ENCODE data around the gene ACE. TPM values are rescaled to one million over a fixed set of nuclear protein-coding genes. Genes with fewer than 3 reads are reported as not detected.

ACE gene
- total and polyA plus RNA-seq, 2 donors from 2014 or later: 4.3 to 12.9 TPM

- no peaks in the 10 kb centered on the region for H3K9me3 ChIP-seq (ENCODE audit: control insufficient read depth in 2 of 3, insufficient read depth in 1 of 3, low read length in 3 of 3)
- FAIRE-seq: no peak
- TF ChIP-seq CTCF (IDR thresholded peaks at IDR 0.05; ENCODE audit: borderline replicate concordance, extremely low read depth, insufficient read depth): no peak
- peaks cover 0 to 9% (median 0%) of the 10 kb centered on the region in 3 donors for H3K4me1 ChIP-seq (ENCODE audit: control insufficient read depth in 2 of 3, insufficient read depth in 2 of 3, low read depth in 1 of 3, low read length in 3 of 3)
- intact Hi-C loops (cut with DNase I): no loop called here
- H3K4me3 ChIP-seq (ENCODE audit: low read length in 3 of 3): no peak overlapping the region
- H3K9ac ChIP-seq (ENCODE audit: low read length in 3 of 3): no peak overlapping the region
- H3K27ac ChIP-seq (ENCODE audit: low read depth in 2 of 2, low read length in 2 of 2): no peak overlapping the region
- peak in 3 of 5 donors; percentile 45 to 59 (median 48) for DNase-seq
- H3K27me3 ChIP-seq (ENCODE audit: control insufficient read depth, insufficient read depth, low read length): no peaks in the 10 kb centered on the region
- no peaks in the 10 kb centered on the region for H3K36me3 ChIP-seq (ENCODE audit: control insufficient read depth in 2 of 3, insufficient read depth in 3 of 3, low read length in 3 of 3)
Observed at GRCh38 chr17:63450551-63450950, 26.3 kb upstream of the ACE start.

GRCh38 chr17:63451150-63451549 is 25.7 kb upstream of the ACE start:
- DNase-seq (peak in 1 of 5 donors; percentile 25), FAIRE-seq (no peak)
- TF ChIP-seq CTCF (IDR thresholded peaks at IDR 0.05; ENCODE audit: borderline replicate concordance, extremely low read depth, insufficient read depth): no peak
- peaks cover 0 to 9% (median 0%) of the 10 kb centered on the region in 3 donors for H3K4me1 ChIP-seq (ENCODE audit: control insufficient read depth in 2 of 3, insufficient read depth in 2 of 3, low read depth in 1 of 3, low read length in 3 of 3)
- H3K36me3 ChIP-seq (ENCODE audit: control insufficient read depth in 2 of 3, insufficient read depth in 3 of 3, low read length in 3 of 3): no peaks in the 10 kb centered on the region
- H3K9ac ChIP-seq (ENCODE audit: low read length in 3 of 3): no peak overlapping the region
- intact Hi-C loops (cut with DNase I): no loop called here
- H3K4me3 ChIP-seq (ENCODE audit: low read length in 3 of 3): no peak overlapping the region
- no peaks in the 10 kb centered on the region for H3K27me3 ChIP-seq (ENCODE audit: control insufficient read depth, insufficient read depth, low read length)
- no peak overlapping the region for H3K27ac ChIP-seq (ENCODE audit: low read depth in 2 of 2, low read length in 2 of 2)
- no peaks in the 10 kb centered on the region for H3K9me3 ChIP-seq (ENCODE audit: control insufficient read depth in 2 of 3, insufficient read depth in 1 of 3, low read length in 3 of 3)

GRCh38 chr17:63452046-63452961 is 24.6 kb upstream of the ACE start:
- H3K9me3 ChIP-seq (ENCODE audit: control insufficient read depth in 2 of 3, insufficient read depth in 1 of 3, low read length in 3 of 3): no peaks in the 10 kb centered on the region
- DNase-seq (peak in 1 of 5 donors; percentile 19), FAIRE-seq (no peak)
- no peak overlapping the region for H3K4me3 ChIP-seq (ENCODE audit: low read length in 3 of 3)
- H3K27ac ChIP-seq (ENCODE audit: low read depth in 2 of 2, low read length in 2 of 2): no peak overlapping the region
- no peak overlapping the region for H3K9ac ChIP-seq (ENCODE audit: low read length in 3 of 3)
- H3K4me1 ChIP-seq (ENCODE audit: control insufficient read depth in 2 of 3, insufficient read depth in 2 of 3, low read depth in 1 of 3, low read length in 3 of 3): peaks cover 0 to 2% (median 0%) of the 10 kb centered on the region in 3 donors
- intact Hi-C loops (cut with DNase I): no loop called here
- H3K36me3 ChIP-seq (ENCODE audit: control insufficient read depth in 2 of 3, insufficient read depth in 3 of 3, low read length in 3 of 3): no peaks in the 10 kb centered on the region
- TF ChIP-seq CTCF (IDR thresholded peaks at IDR 0.05; ENCODE audit: borderline replicate concordance, extremely low read depth, insufficient read depth): no peak
- no peaks in the 10 kb centered on the region for H3K27me3 ChIP-seq (ENCODE audit: control insufficient read depth, insufficient read depth, low read length)

Measured in kidney (tissue), 14 donors.